ENCODE results near the gene PLXNC1.
A peak's percentile ranks its signal among the peaks of the same experiment; 100 is the strongest.

PLXNC1 gene

DNA sequence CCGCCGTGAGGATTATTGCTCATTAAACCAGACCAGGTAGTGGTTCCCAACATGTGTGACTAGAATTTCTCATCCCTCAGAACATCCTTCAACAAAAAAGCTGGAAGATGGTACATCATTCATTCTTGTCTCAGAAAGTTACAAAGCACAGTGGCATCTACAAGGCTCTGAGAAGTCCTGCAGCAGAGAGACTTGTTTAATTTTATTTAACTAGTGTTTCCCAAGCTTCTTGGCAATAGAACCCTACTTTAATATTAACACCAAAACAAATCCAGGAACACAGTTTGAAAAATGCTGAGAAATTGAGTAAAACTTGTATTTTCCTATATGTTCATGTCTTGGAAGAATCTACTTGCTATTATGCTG, 54.8 kb downstream of the PLXNC1 start:
- peaks cover 2% of the 10 kb centered on the region; the same call in 1 of the 2 replicates for H3K36me3 ChIP-seq (ENCODE audit: control insufficient read depth, insufficient read depth, low read length)
- H3K4me3 ChIP-seq (replicated peaks; ENCODE audit: low read depth, low read length): no peak overlapping the region
- TF ChIP-seq, protein P1, sequence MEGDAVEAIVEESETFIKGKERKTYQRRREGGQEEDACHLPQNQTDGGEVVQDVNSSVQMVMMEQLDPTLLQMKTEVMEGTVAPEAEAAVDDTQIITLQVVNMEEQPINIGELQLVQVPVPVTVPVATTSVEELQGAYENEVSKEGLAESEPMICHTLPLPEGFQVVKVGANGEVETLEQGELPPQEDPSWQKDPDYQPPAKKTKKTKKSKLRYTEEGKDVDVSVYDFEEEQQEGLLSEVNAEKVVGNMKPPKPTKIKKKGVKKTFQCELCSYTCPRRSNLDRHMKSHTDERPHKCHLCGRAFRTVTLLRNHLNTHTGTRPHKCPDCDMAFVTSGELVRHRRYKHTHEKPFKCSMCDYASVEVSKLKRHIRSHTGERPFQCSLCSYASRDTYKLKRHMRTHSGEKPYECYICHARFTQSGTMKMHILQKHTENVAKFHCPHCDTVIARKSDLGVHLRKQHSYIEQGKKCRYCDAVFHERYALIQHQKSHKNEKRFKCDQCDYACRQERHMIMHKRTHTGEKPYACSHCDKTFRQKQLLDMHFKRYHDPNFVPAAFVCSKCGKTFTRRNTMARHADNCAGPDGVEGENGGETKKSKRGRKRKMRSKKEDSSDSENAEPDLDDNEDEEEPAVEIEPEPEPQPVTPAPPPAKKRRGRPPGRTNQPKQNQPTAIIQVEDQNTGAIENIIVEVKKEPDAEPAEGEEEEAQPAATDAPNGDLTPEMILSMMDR (IDR thresholded peaks at IDR 0.05; ENCODE audit: insufficient read depth, low read length, poor library complexity, severe bottlenecking): no peak
- DNase-seq (ENCODE audit: extremely low read depth, insufficient read length): no peak
- H3K27me3 ChIP-seq (replicated peaks; ENCODE audit: control insufficient read depth, insufficient read depth, low read length): no peaks in the 10 kb centered on the region

DNA sequence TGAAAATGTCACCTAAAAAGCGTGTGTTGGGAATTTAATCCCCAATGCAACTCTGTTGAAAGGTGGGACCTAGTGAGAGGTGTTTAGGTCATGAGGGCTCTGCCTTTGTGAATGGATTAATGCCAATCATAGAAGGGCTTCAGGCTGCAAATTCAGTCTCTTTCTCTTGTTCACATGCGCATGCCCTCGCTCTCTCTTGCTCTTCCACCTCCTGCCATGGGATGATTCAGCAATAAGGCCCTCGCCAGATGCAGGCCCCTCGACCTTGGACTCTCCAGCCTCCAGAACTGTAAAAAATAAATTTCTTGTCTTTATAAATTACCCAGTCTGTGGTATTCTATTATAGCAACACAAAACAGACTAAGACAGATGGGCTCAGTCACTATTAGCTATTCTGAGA, 55.4 kb downstream of the PLXNC1 start:
- no peak for DNase-seq (ENCODE audit: extremely low read depth, insufficient read length)
- Histone ChIP-seq H3K4me3 (replicated peaks; ENCODE audit: low read depth, low read length) (no peak overlapping the region; the same call in 1 of the 2 replicates), H3K36me3 (ENCODE audit: control insufficient read depth, insufficient read depth, low read length) (peaks cover 2% of the 10 kb centered on the region; the same call in 1 of the 2 replicates), H3K27me3 (replicated peaks; ENCODE audit: control insufficient read depth, insufficient read depth, low read length) (no peaks in the 10 kb centered on the region)
- TF ChIP-seq, protein P1 (IDR thresholded peaks at IDR 0.05; ENCODE audit: insufficient read depth, low read length, poor library complexity, severe bottlenecking): no peak

DNA sequence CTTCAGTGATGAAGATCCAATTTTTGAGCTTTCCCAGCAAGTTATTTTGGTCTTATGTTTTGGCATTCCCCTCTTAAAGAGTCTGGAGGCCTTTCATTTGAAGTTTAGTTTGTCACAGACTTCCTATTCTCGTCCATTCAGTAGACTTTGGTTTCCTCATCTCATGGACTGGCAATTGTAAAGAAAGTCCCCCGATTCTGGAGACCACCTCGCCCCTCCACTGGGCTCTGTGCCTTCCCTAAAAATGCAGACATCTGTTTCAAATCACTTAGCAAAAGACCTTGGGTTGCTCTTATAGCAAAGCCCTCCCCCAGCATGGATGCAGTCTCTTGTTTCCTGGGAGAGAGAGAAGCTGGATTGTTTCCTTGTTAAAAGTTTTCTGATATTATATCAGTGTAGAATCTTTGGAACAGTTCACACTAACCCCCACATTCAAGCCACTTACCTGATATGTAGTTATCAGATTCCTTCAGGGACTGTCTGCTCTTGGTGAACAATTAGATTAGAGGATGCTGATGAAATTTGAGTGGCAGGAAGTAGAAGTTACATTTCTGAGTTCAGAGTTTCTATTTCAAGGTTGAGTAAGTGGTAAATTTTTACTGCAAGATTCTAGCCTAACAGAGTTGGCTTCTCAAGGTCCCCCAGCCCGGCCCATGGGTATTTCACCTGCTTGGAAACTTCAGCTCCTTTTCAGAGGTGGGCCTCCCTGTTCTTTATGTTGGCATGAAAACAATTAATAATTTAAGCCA, 56.3 kb downstream of the PLXNC1 start:
- peak overlapping the region; percentile 45 for H3K4me3 ChIP-seq (replicated peaks; ENCODE audit: low read depth, low read length)
- TF ChIP-seq, protein P1 (IDR thresholded peaks at IDR 0.05; ENCODE audit: insufficient read depth, low read length, poor library complexity, severe bottlenecking): no peak
- DNase-seq (ENCODE audit: extremely low read depth, insufficient read length): peak; percentile 37
- peaks cover 2% of the 10 kb centered on the region; the same call in 1 of the 2 replicates for H3K36me3 ChIP-seq (ENCODE audit: control insufficient read depth, insufficient read depth, low read length)
- H3K27me3 ChIP-seq (replicated peaks; ENCODE audit: control insufficient read depth, insufficient read depth, low read length): no peaks in the 10 kb centered on the region

DNA sequence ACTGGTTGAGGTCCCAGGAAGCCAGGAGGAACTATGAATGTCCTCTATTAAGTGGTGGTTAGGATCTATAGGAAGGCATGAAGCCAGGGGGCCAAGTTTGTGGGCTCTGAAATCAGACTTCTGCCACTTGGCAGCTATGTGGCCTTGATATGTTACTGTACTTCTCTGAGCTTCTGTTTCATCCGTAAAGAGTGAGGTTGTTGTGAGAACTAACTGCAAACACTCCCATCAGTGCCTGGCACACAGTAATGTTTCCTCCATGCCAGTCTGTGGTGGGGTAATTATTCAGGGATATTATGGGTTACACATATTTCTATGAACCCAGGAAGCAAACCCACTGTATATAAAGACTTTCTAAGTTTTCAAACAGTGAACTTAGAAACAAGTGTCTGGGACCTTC, 57.4 kb downstream of the PLXNC1 start:
- Histone ChIP-seq H3K27me3 (replicated peaks; ENCODE audit: control insufficient read depth, insufficient read depth, low read length) (no peaks in the 10 kb centered on the region), H3K36me3 (ENCODE audit: control insufficient read depth, insufficient read depth, low read length) (peaks cover 4% of the 10 kb centered on the region), H3K4me3 (replicated peaks; ENCODE audit: low read depth, low read length) (peak overlapping the region; percentile 45)
- peak; percentile 33 for DNase-seq (ENCODE audit: extremely low read depth, insufficient read length)
- TF ChIP-seq, protein P1 (IDR thresholded peaks at IDR 0.05; ENCODE audit: insufficient read depth, low read length, poor library complexity, severe bottlenecking): no peak

DNA sequence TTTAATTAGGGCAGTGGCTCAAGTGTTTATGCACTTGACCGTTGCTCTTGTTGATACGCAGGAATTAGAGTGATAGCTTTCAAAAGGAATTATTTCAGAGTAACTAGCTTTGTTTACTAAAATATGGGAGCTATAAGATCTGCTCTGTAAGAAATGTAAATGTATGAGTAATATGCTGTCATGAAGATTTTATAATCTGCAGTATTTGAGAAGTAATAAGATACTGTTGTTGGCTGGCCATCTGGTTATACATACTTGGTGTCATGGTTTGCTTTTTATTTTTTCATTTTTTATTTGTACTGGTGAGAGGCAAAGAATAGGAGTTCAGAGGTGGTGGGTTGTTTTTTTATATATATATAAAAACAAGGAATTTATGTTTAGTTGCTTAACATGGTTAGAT, 58.5 kb downstream of the PLXNC1 start:
- no peak for DNase-seq (ENCODE audit: extremely low read depth, insufficient read length)
- TF ChIP-seq, protein P1 (IDR thresholded peaks at IDR 0.05; ENCODE audit: insufficient read depth, low read length, poor library complexity, severe bottlenecking): no peak
- Histone ChIP-seq H3K4me3 (replicated peaks; ENCODE audit: low read depth, low read length) (peak overlapping the region; percentile 45; the same call in 1 of the 2 replicates), H3K27me3 (replicated peaks; ENCODE audit: control insufficient read depth, insufficient read depth, low read length) (no peaks in the 10 kb centered on the region), H3K36me3 (ENCODE audit: control insufficient read depth, insufficient read depth, low read length) (peaks cover 4% of the 10 kb centered on the region)

Data from GM06990 (cell line).